ENCODE data around the gene VPS4B. TPM values are rescaled to one million over a fixed set of nuclear protein-coding genes. Genes with fewer than 3 reads are reported as not detected.

VPS4B gene
- total RNA-seq, 1 experiment from 2014 or later = 67.8 TPM

DNA sequence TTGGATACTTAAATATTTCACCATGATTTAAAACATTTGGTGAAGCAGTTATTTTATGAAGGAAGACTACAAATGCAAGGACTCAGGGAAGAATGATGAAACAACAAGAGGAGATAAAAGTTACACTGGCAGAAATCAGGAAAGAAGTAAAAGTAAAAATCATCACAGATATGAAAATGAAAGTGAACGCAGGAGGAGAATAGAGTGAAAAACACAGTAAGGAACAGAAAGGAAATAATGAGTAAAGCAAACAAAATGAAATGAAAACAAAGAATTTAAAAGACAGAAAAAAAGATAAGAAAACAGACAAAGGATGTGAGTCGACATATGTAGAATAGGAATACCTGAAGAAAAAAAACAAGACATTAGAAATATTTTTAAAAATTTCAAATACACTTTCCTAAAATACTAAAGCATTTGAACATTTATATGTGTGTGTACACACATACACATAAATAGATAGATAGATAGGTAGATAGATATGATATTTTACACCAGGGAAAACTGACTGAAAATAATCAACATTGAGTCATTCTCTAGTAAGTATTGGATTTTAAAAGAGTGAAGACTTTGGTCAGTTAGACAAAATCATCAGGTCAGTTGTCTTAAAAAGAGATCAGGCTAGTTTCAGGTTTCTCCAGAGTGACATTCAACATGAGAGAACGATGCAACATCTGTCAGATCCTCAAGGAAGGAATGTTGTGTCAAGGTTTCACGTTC is 43.2 kb downstream of the VPS4B start:
- no peaks in the 10 kb centered on the region for H3K9me3 Mint-ChIP-seq (ENCODE audit: unreplicated experiment)
- H3K4me1 Mint-ChIP-seq (ENCODE audit: insufficient read depth, unreplicated experiment) = peaks cover 16% of the 10 kb centered on the region
- peaks cover 9% of the 10 kb centered on the region for H3K36me3 Mint-ChIP-seq (ENCODE audit: insufficient read depth, unreplicated experiment)
- no peak overlapping the region for H3K27ac Mint-ChIP-seq (ENCODE audit: low read depth, unreplicated experiment)
- TSS peak; percentile 28 for BruUV-seq (replicated peaks)
- ChIA-PET POLR2A (interaction anchor here (3.2 kb wide), 1 partner anchor 11 kb away, joined by 16 read pairs; no protein-coding TSS in a partner anchor), CTCF (no interaction called here)
- DNase-seq (ENCODE audit: unreplicated experiment) = no peak
- intact Hi-C loops (cut with micrococcal nuclease) = no loop called here
- no peak for TF ChIP-seq CTCF (IDR thresholded peaks at IDR 0.05; ENCODE audit: unreplicated experiment)
- no peaks in the 10 kb centered on the region for H3K27me3 Mint-ChIP-seq (ENCODE audit: insufficient read depth, unreplicated experiment)
- no peak overlapping the region for H3K4me3 Mint-ChIP-seq (ENCODE audit: unreplicated experiment)

DNA sequence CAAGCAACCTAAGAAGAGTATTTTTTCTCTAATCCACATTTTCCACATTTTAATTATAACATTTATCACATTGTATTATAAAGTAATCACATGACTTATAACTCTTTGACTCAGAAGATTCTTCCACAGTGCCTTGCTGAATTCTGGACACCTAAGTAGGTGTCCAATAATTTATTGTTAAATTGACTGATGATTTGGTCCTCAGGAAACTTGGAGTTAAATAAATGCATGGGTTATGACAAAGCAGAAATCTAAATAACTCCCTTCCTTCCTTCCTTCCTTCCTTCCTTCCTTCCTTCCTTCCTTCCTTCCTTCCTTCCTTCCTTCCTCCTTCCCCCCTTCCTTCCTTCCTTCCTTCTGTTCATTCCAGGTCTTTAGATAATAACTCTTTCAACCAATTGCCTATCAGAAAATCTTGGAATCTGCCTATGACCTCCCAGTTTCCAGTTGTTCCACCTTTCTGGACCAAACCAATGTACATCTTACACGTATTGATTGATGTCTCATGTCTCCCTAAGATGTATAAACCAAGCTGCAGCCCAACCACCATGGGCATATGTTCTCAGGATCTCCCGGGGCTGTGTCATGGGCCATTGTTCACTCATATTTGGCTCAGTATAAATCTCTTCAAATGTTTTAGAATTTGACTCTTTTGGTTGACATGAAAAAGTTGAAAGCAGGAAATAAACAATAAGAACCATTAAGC is 44.8 kb downstream of the VPS4B start:
- no peak overlapping the region for H3K27ac Mint-ChIP-seq (ENCODE audit: low read depth, unreplicated experiment)
- H3K36me3 Mint-ChIP-seq (ENCODE audit: insufficient read depth, unreplicated experiment) = no peaks in the 10 kb centered on the region
- intact Hi-C loops (cut with micrococcal nuclease) = no loop called here

DNA sequence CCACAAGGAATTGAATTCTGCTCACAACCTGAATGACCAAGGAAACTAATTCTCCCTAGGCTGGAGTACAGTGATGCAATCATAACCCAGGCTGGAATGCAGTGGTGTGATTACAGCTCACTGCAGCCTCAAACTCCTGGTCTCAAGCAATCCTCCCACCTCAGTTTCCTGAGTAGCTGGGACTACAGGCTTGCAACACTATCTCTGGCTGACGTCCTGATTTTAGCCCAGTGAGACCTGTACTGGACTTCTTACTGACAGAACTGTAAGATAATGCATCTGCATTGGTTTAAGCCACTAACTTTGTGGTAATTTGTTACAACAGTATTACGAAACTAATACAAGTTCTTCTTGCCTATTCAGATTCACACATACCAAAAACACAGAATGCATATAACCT is 45.7 kb downstream of the VPS4B start:
- H3K9me3 Mint-ChIP-seq (ENCODE audit: unreplicated experiment) = no peaks in the 10 kb centered on the region
- BruUV-seq (replicated peaks) = no TSS peak

More for the DNA sequence above, 44.8 kb downstream of the VPS4B start:
- H3K9me3 Mint-ChIP-seq (ENCODE audit: unreplicated experiment) = no peaks in the 10 kb centered on the region
- no peaks in the 10 kb centered on the region for H3K27me3 Mint-ChIP-seq (ENCODE audit: insufficient read depth, unreplicated experiment)
- POLR2A ChIA-PET = interaction anchor here (0.6 to 2.2 kb wide), 4 partner anchors 10 to 127 kb away, joined by 3 to 10 read pairs (median 3); partner anchors contain the start of gene KDSR
- peaks cover 16% of the 10 kb centered on the region for H3K4me1 Mint-ChIP-seq (ENCODE audit: insufficient read depth, unreplicated experiment)
- DNase-seq (ENCODE audit: unreplicated experiment) = no peak
- CTCF ChIA-PET = interaction anchor here (0.7 to 1.3 kb wide), 2 partner anchors 61 to 233 kb away, joined by 4 to 5 read pairs; no protein-coding TSS in a partner anchor
- no peak for TF ChIP-seq CTCF (IDR thresholded peaks at IDR 0.05; ENCODE audit: unreplicated experiment)
- no TSS peak for BruUV-seq (replicated peaks)
- no peak overlapping the region for H3K4me3 Mint-ChIP-seq (ENCODE audit: unreplicated experiment)

More for the DNA sequence above, 45.7 kb downstream of the VPS4B start:
- ChIA-PET POLR2A (interaction anchor here (2.2 kb wide), 1 partner anchor 9 kb away, joined by 10 read pairs; the partner anchor contains the start of gene KDSR), CTCF (no interaction called here)
- peak; percentile 44 for DNase-seq (ENCODE audit: unreplicated experiment)
- Mint-ChIP-seq H3K4me1 (ENCODE audit: insufficient read depth, unreplicated experiment) (peaks cover 16% of the 10 kb centered on the region), H3K27ac (ENCODE audit: low read depth, unreplicated experiment) (no peak overlapping the region), H3K36me3 (ENCODE audit: insufficient read depth, unreplicated experiment) (no peaks in the 10 kb centered on the region), H3K4me3 (ENCODE audit: unreplicated experiment) (no peak overlapping the region), H3K27me3 (ENCODE audit: insufficient read depth, unreplicated experiment) (no peaks in the 10 kb centered on the region)
- intact Hi-C loops (cut with micrococcal nuclease) = no loop called here
- TF ChIP-seq CTCF (IDR thresholded peaks at IDR 0.05; ENCODE audit: unreplicated experiment) = no peak

Data from MCF 10A (cell line).